Measurements from ENCODE around the gene HDGF. TPM values are rescaled to one million over a fixed set of nuclear protein-coding genes. Genes with fewer than 3 reads are reported as not detected.

HDGF gene
- total and polyA plus RNA-seq, 2 of the 8 experiments (the other 6 are each of a cell fraction or from before 2014, with no cell fraction given) = 145 to 391 TPM

DNA sequence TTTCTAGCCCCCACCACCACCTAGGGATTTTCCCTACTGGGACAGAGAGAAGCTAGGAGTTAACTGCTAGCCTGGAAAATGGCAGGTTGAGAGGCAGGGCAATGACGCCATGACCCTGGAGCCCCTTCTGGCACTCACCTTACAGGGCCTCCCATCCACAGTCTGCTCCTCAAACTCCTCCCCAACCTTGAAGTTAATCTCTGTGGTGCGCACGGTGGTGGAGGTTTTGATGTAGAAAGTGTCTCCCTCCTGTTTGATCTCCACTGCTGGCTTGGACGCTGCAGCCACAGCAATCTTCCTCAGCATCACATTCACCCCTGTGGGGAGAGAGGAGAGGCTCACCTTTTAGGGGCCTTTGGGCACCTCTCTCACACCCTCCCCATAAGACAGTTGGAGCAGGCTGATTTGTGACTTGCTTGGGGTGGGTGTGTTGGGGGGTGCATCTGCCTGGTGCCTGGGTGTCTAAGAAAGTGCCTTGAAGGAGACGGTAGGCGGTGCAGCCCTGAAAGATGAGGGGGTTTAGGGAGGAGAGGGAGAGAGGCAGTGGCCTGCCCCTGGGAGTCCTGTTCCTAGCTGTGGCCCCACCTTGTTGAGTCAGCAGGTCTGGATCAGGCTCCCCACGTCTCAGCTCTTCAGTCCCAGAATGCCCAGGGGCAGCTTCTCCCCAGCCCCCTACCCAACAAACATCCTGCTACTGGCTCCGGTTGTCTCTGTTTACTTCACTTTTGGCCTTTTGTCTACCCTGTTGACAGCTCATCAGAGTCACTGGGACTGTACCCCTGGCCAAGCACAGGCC, 50.5 kb downstream of the HDGF start:
- Histone ChIP-seq H3K4me3 (ENCODE audit: extremely low read depth in 1 of 4, insufficient read depth in 2 of 4, low read depth in 3 of 4, low read length in 4 of 4) (no peak overlapping the region), H2BK15ac (ENCODE audit: low read length) (no peak overlapping the region), H2BK20ac (ENCODE audit: low read length) (no peak overlapping the region), H3K23me2 (ENCODE audit: low read depth, low read length) (peaks cover 17% of the 10 kb centered on the region; the same call in 1 of the 2 replicates), H3K9me3 (ENCODE audit: insufficient read depth in 2 of 2, low read depth in 1 of 2, low read length in 1 of 2) (no peaks in the 10 kb centered on the region), H2BK120ac (replicated peaks; ENCODE audit: low read depth, low read length) (no peak overlapping the region), H3K9ac (replicated peaks in 1 of 4; ENCODE audit: extremely low read depth in 1 of 4, low read depth in 3 of 4, low read length in 3 of 4) (no peak overlapping the region; a peak in 1 of 7 replicates), H3K79me1 (ENCODE audit: low read depth, low read length) (peaks cover 4% of the 10 kb centered on the region; the same call in 1 of the 2 replicates), H3K4ac (replicated peaks; ENCODE audit: insufficient read length, low read depth, low read length) (no peak overlapping the region), H3K36me3 (ENCODE audit: control insufficient read depth in 2 of 4, insufficient read depth in 4 of 4, low read length in 3 of 4) (peaks cover 14 to 44% (median 26%) of the 10 kb centered on the region in 4 experiments), H3K27ac (ENCODE audit: low read depth, low read length) (no peak overlapping the region), H2AFZ (ENCODE audit: low read length) (no peak overlapping the region), H2BK5ac (ENCODE audit: low read depth, low read length) (no peak overlapping the region), H3K23ac (ENCODE audit: insufficient read length) (no peak overlapping the region), H3K27me3 (replicated peaks in 1 of 4; ENCODE audit: control insufficient read depth in 3 of 4, extremely low read depth in 1 of 4, insufficient read depth in 3 of 4, low read length in 3 of 4) (peaks cover 0 to 19% (median 8%) of the 10 kb centered on the region in 4 experiments; a peak in 4 of 7 replicates), H4K8ac (ENCODE audit: extremely low read depth, insufficient read depth, low read length) (no peak overlapping the region), H2AK5ac (ENCODE audit: low read depth, low read length) (no peak overlapping the region), H2BK12ac (ENCODE audit: low read depth, low read length) (no peak overlapping the region), H4K5ac (ENCODE audit: insufficient read length, low read depth, low read length) (no peak overlapping the region), H4K91ac (replicated peaks; ENCODE audit: insufficient read length, low read length) (no peak overlapping the region), H3K18ac (ENCODE audit: extremely low read depth, low read length) (no peak overlapping the region), H3K14ac (ENCODE audit: insufficient read length) (no peak overlapping the region), H4K20me1 (replicated peaks in 1 of 2; ENCODE audit: control insufficient read depth in 1 of 2, insufficient read depth in 2 of 2, low read length in 2 of 2) (peaks cover 6 to 14% of the 10 kb centered on the region in 2 experiments), H3K79me2 (ENCODE audit: control insufficient read depth in 1 of 2, insufficient read depth in 2 of 2, low read length in 2 of 2) (peaks cover 7 to 24% of the 10 kb centered on the region in 2 experiments; a peak in 2 of 4 replicates), H3K4me1 (replicated peaks in 1 of 4; ENCODE audit: control insufficient read depth in 3 of 4, insufficient read depth in 4 of 4, low read length in 3 of 4) (peaks cover 8 to 20% (median 13%) of the 10 kb centered on the region in 4 experiments), H3K56ac (replicated peaks; ENCODE audit: insufficient read length, low read depth, low read length) (no peak overlapping the region), H3K4me2 (ENCODE audit: insufficient read depth in 1 of 2, low read depth in 2 of 2, low read length in 2 of 2) (no peak overlapping the region)
- no peak for FAIRE-seq
- ChIA-PET CTCF (ENCODE audit: partially characterized antibody) (interaction anchor here (0.7 to 66.0 kb wide), 5 partner anchors 4 to 1671 kb away, joined by 3 to 4284 read pairs (median 4); partner anchors contain the start of genes CRABP2, ISG20L2, METTL25B and NES), POLR2A (ENCODE audit: partially characterized antibody) (interaction anchor here (0.7 to 16.9 kb wide), 6 partner anchors 8 to 27 kb away, joined by 3 to 530 read pairs (median 9); partner anchors contain the start of genes ISG20L2, METTL25B and NES)
- WGBS, 2 experiments (ENCODE audit: extremely low coverage in 1 of 2, insufficient coverage in 1 of 2, insufficient read length in 1 of 2, insufficient replicate concordance in 2 of 2, low coverage in 1 of 2, low lambda C conversion rate in 2 of 2, missing lambda C conversion rate in 1 of 2) = 90% methylated on average over 7 of the region's 8 CpGs; no CpG with 5 or more reads in 1 of the 2 experiments
- DNase-seq (ENCODE audit: low read depth in 1 of 2, low spot score in 2 of 2) = no peak
- TF ChIP-seq POLR2A (IDR thresholded peaks at IDR 0.05; ENCODE audit: control extremely low read depth in 1 of 2, low read depth in 2 of 2, low read length in 2 of 2) (no peak), POLR2AphosphoS5 (IDR thresholded peaks at IDR 0.05; ENCODE audit: low read depth, low read length) (no peak), MAFK (IDR thresholded peaks at IDR 0.05; ENCODE audit: low read depth, low read length) (no peak), EP300 (IDR thresholded peaks at IDR 0.05; ENCODE audit: borderline replicate concordance in 1 of 2, low read depth in 2 of 2, low read length in 2 of 2) (no peak), CHD2 (IDR thresholded peaks at IDR 0.05; ENCODE audit: low read length) (no peak), CTCF (IDR thresholded peaks at IDR 0.05; ENCODE audit: control extremely low read depth in 1 of 3, insufficient read depth in 1 of 3, low read depth in 1 of 3, low read length in 3 of 3) (no peak), TCF12 (IDR thresholded peaks at IDR 0.05; ENCODE audit: low read depth, low read length) (no peak), SIN3A (conservative IDR thresholded peaks at IDR 0.05 in 1 of 2, IDR thresholded peaks at IDR 0.05 in 1 of 2; ENCODE audit: low read depth in 1 of 2, low read length in 2 of 2) (no peak), CBX8 (IDR thresholded peaks at IDR 0.05; ENCODE audit: borderline replicate concordance, low read depth, low read length) (no peak)

All from H1 (cell line).